GM23248 (cell line): Measurements from ENCODE around the gene CPNE6. TPM values are rescaled to one million over a fixed set of nuclear protein-coding genes. Genes with fewer than 3 reads are reported as not detected.
A peak's percentile ranks its signal among the peaks of the same experiment; 100 is the strongest.

ENCODE experiments used
- DNase-seq: peaks from one replicate; pipeline ENCODE4 v3.0.0-alpha.2; 2015
- H2AFZ ChIP-seq: fragments of 200-600 bp; sonication (generic); 2 replicates; pipeline ENCODE4 v1.6.1; 2016; ENCODE audit warnings: antibody characterized with exemption
- H3F3A ChIP-seq: fragments of 200-600 bp; sonication (generic); 2 replicates; pipeline ENCODE4 v1.6.1; 2016; ENCODE audit warnings: mild to moderate bottlenecking, antibody characterized with exemption, mixed run types; ENCODE audit not compliant: insufficient read depth
- H3K27ac ChIP-seq: fragments of 200-600 bp; sonication (generic); 2 replicates; pipeline ENCODE4 v1.5.1; 2016; ENCODE audit warnings: mild to moderate bottlenecking
- H3K27me3 ChIP-seq: fragments of 200-600 bp; sonication (generic); replicated peaks from 2 replicates; pipeline ENCODE4 v1.6.1; 2016; ENCODE audit warnings: mild to moderate bottlenecking; ENCODE audit not compliant: insufficient read depth
- H3K36me3 ChIP-seq: fragments of 200-600 bp; sonication (generic); 2 replicates; pipeline ENCODE4 v1.6.1; 2016; ENCODE audit warnings: low read depth, mild to moderate bottlenecking
- H3K4me1 ChIP-seq: fragments of 200-600 bp; sonication (generic); 2 replicates; pipeline ENCODE4 v1.6.1; 2016; ENCODE audit warnings: mild to moderate bottlenecking; ENCODE audit not compliant: insufficient read depth
- H3K4me2 ChIP-seq: fragments of 200-600 bp; sonication (generic); one replicate; pipeline ENCODE4 v1.6.1; 2016; ENCODE audit warnings: mild to moderate bottlenecking; ENCODE audit not compliant: unreplicated experiment
- H3K4me3 ChIP-seq: fragments of 200-600 bp; sonication (generic); 2 replicates; pipeline ENCODE4 v1.5.1; 2016; ENCODE audit warnings: mild to moderate bottlenecking
- H3K79me2 ChIP-seq: fragments of 200-600 bp; sonication (generic); 2 replicates; pipeline ENCODE4 v1.6.1; 2016; ENCODE audit warnings: mild to moderate bottlenecking; ENCODE audit not compliant: insufficient read depth
- H3K9ac ChIP-seq: fragments of 200-600 bp; sonication (generic); 2 replicates; pipeline ENCODE4 v1.6.1; 2016; ENCODE audit warnings: mild to moderate bottlenecking
- H3K9me2 ChIP-seq: fragments of 200-600 bp; sonication (generic); 2 replicates; pipeline ENCODE4 v1.6.1; 2016; ENCODE audit warnings: mixed run types, mild to moderate bottlenecking, moderate library complexity; ENCODE audit not compliant: insufficient read depth
- H3K9me3 ChIP-seq: fragments of 200-600 bp; sonication (generic); one replicate; pipeline ENCODE4 v1.6.1; 2017; ENCODE audit warnings: low read depth
- H4K20me1 ChIP-seq: fragments of 200-600 bp; sonication (generic); 2 replicates; pipeline ENCODE4 v1.6.0; 2016; ENCODE audit not compliant: insufficient read depth
- EZH2 ChIP-seq: fragments of 200-600 bp; sonication (generic); IDR thresholded peaks from 2 replicates; pipeline ENCODE4 v1.6.1; 2018; ENCODE audit warnings: antibody characterized with exemption, mild to moderate bottlenecking; ENCODE audit not compliant: insufficient read depth, poor library complexity, severe bottlenecking
- EZH2phosphoT487 ChIP-seq: fragments of 200-600 bp; sonication (generic); IDR thresholded peaks from 2 replicates; pipeline ENCODE4 v1.6.1; 2018; ENCODE audit warnings: antibody characterized with exemption, moderate library complexity, mild to moderate bottlenecking, low read depth; ENCODE audit not compliant: insufficient read depth
- WGBS, 2 experiments: methylation state at CpG; one replicate each; pipeline ENCODE4 v1.1.6; 2015 to 2017; ENCODE audit warnings: low lambda C conversion rate in 2 of 2, low coverage in 1 of 2; ENCODE audit errors: missing lambda C conversion rate in 2 of 2; 5-methylcytosine and 5-hydroxymethylcytosine counted together
- in situ Hi-C: fragments of 300-500 bp; cut with MboI; formaldehyde crosslinking; loops from 2 replicates; pipeline ENCODE4 v1.15.0; 2020
- polyA plus RNA-seq: library from polyadenylated mRNA; unstranded; fragments of >200 nt; fragmentation: Nextera tagmentation; extraction: Ambion mirVana; gene quantifications from 2 replicates; pipeline ENCODE4 v1.2.1, GENCODE V29; 2016
- total RNA-seq: library from RNA; depleted of rRNA; stranded (reverse); fragments of >200 nt; shearing (Covaris generic); gene quantifications from 2 replicates; pipeline ENCODE4 v1.2.3, GENCODE V29; 2014

Gene CPNE6
- total and polyA plus RNA-seq, 2 experiments from 2014 or later: not detected

GRCh38 chr14:24116128-24116814 lies 44.9 kb downstream of the CPNE6 start:
- H3K27me3 ChIP-seq: no peaks in the 10 kb centered on the region
- no peak overlapping the region for H2AFZ ChIP-seq
- no peaks in the 10 kb centered on the region for H3K9me3 ChIP-seq
- H3K79me2 ChIP-seq: peaks cover 16% of the 10 kb centered on the region; the same call in 1 of the 2 replicates
- no peak for TF ChIP-seq EZH2phosphoT487
- TF ChIP-seq EZH2: no peak
- no peak overlapping the region for H3K27ac ChIP-seq
- peaks cover 12% of the 10 kb centered on the region for H3K4me1 ChIP-seq
- peak overlapping the region; percentile 81 for H3K4me3 ChIP-seq
- peak overlapping the region; percentile 95; the same call in 1 of the 2 replicates for H3K9ac ChIP-seq
- in situ Hi-C loops: no loop called here
- H4K20me1 ChIP-seq: no peaks in the 10 kb centered on the region
- peaks cover 5% of the 10 kb centered on the region; the same call in 1 of the 2 replicates for H3K36me3 ChIP-seq
- DNase-seq: no peak
- H3K9me2 ChIP-seq: no peaks in the 10 kb centered on the region
- 89% methylated on average over 6 of the region's 6 CpGs for WGBS, 2 experiments
- H3K4me2 ChIP-seq: peak overlapping the region; percentile 86
- H3F3A ChIP-seq: peaks cover 5% of the 10 kb centered on the region

- TF ChIP-seq EZH2phosphoT487: no peak
- Histone ChIP-seq H3K4me1 (peaks cover 12% of the 10 kb centered on the region), H3K27ac (no peak overlapping the region), H3K9me2 (no peaks in the 10 kb centered on the region), H3K9me3 (no peaks in the 10 kb centered on the region), H3K79me2 (peaks cover 16% of the 10 kb centered on the region; the same call in 1 of the 2 replicates), H3K9ac (no peak overlapping the region), H3F3A (peaks cover 5% of the 10 kb centered on the region), H3K27me3 (no peaks in the 10 kb centered on the region), H3K4me3 (no peak overlapping the region), H4K20me1 (no peaks in the 10 kb centered on the region), H2AFZ (no peak overlapping the region), H3K36me3 (peaks cover 9% of the 10 kb centered on the region; the same call in 1 of the 2 replicates), H3K4me2 (no peak overlapping the region)
- 85 to 89% methylated on average over 6 of the region's 6 CpGs for WGBS, 2 experiments
- in situ Hi-C loops: no loop called here
- DNase-seq: no peak
Observed at GRCh38 chr14:24117179-24117578, 45.8 kb downstream of the CPNE6 start.

DNA sequence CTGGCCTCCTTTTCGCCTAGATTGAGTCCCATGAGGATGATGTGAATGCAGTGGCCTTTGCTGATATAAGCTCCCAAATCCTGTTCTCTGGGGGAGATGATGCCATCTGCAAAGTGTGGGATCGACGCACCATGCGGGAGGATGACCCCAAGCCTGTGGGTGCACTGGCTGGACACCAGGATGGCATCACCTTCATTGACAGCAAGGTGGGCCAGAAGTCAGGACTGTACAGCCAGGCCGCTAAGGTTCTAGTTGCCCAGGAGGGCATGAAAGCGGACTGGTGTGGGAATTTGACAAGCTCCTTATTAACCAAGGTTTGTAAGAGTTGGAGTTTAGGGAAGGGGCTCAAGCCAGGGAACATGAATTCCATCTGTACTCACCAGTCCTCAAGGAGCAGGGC lies 48.3 kb downstream of the CPNE6 start:
- Histone ChIP-seq H3K9ac (no peak overlapping the region), H4K20me1 (no peaks in the 10 kb centered on the region), H3K9me3 (no peaks in the 10 kb centered on the region), H3K4me2 (no peak overlapping the region), H2AFZ (no peak overlapping the region), H3K4me3 (no peak overlapping the region), H3K79me2 (peaks cover 16% of the 10 kb centered on the region; the same call in 1 of the 2 replicates), H3F3A (no peaks in the 10 kb centered on the region), H3K27me3 (no peaks in the 10 kb centered on the region), H3K27ac (no peak overlapping the region), H3K36me3 (peaks cover 9% of the 10 kb centered on the region; the same call in 1 of the 2 replicates), H3K9me2 (no peaks in the 10 kb centered on the region), H3K4me1 (peaks cover 12% of the 10 kb centered on the region)
- TF ChIP-seq EZH2 (no peak), EZH2phosphoT487 (no peak)
- in situ Hi-C loops: no loop called here
- no peak for DNase-seq
- 100% methylated on average over 6 of the region's 6 CpGs for WGBS, 2 experiments

- peaks cover 9% of the 10 kb centered on the region; the same call in 1 of the 2 replicates for H3K36me3 ChIP-seq
- H3K4me1 ChIP-seq: peaks cover 3% of the 10 kb centered on the region; the same call in 1 of the 2 replicates
- no peaks in the 10 kb centered on the region for H3F3A ChIP-seq
- 95 to 99% methylated on average over 8 of the region's 8 CpGs for WGBS, 2 experiments
- H3K79me2 ChIP-seq: peaks cover 5% of the 10 kb centered on the region; the same call in 1 of the 2 replicates
- H3K4me2 ChIP-seq: no peak overlapping the region
- no peak overlapping the region for H2AFZ ChIP-seq
- H3K9me2 ChIP-seq: no peaks in the 10 kb centered on the region
- no peak overlapping the region for H3K4me3 ChIP-seq
- in situ Hi-C loops: no loop called here
- TF ChIP-seq EZH2 (no peak), EZH2phosphoT487 (no peak)
- no peak overlapping the region for H3K27ac ChIP-seq
- H3K9me3 ChIP-seq: no peaks in the 10 kb centered on the region
- H4K20me1 ChIP-seq: no peaks in the 10 kb centered on the region
- H3K27me3 ChIP-seq: no peaks in the 10 kb centered on the region
- DNase-seq: no peak
- no peak overlapping the region for H3K9ac ChIP-seq
Observed at GRCh38 chr14:24121210-24121609, 49.8 kb downstream of the CPNE6 start.
